HEK293 (cell line): Measurements from ENCODE around the gene GRM3.

ENCODE experiments used
- CTCF ChIA-PET: fragments of 350-600 bp; formaldehyde crosslinking; extraction: SDS; loops from one replicate; lab custom pipeline; 2021; ENCODE audit warnings: antibody characterized with exemption; lab: Yijun Ruan, JAX
- POLR2A ChIA-PET: fragments of 300-600 bp; formaldehyde crosslinking; extraction: SDS; loops from one replicate; lab custom pipeline; 2020; ENCODE audit warnings: antibody characterized with exemption, inconsistent platforms; lab: Yijun Ruan, JAX
- H3K27ac ChIP-seq: fragments of 200-500 bp; sonication (Bioruptor generic); 2 replicates; pipeline ENCODE4 v1.5.1; 2014; ENCODE audit warnings: low read depth, low read length, control low read depth, inconsistent platforms; ENCODE audit errors: extremely low read depth
- H3K36me3 ChIP-seq, 2 experiments: fragments of 200-500 bp in 1 of 2; sonication (Bioruptor generic) in 1 of 2; 1 replicate in 1 of 2; 2 replicates in 1 of 2; pipeline ENCODE4 v1.5.1; 2014 to 2017; ENCODE audit warnings: inconsistent platforms in 2 of 2, low read length in 2 of 2; ENCODE audit not compliant: control insufficient read depth in 2 of 2, insufficient read depth in 1 of 2
- H3K4me1 ChIP-seq: fragments of 200-500 bp; sonication (Bioruptor generic); 2 replicates; pipeline ENCODE4 v1.5.1; 2014; ENCODE audit warnings: mild to moderate bottlenecking, low read length, inconsistent platforms; ENCODE audit not compliant: control insufficient read depth, insufficient read depth
- H3K4me3 ChIP-seq: 2 replicates; pipeline ENCODE4 v1.5.1; 2011; ENCODE audit warnings: low read depth, mild to moderate bottlenecking, control low read depth, low read length, moderate library complexity
- H3K9me3 ChIP-seq: fragments of 200-500 bp; sonication (Bioruptor generic); 2 replicates; pipeline ENCODE4 v1.5.1; 2014; ENCODE audit warnings: low read depth, low read length, inconsistent platforms; ENCODE audit not compliant: control insufficient read depth, insufficient read depth
- CTCF ChIP-seq: fragments of 450-650 bp; formaldehyde crosslinking; IDR thresholded peaks from 2 replicates; pipeline ENCODE4 v1.5.1; 2016; ENCODE audit warnings: missing biosample characterization, missing genetic modification characterization
- GLI4 ChIP-seq: fragments of 450-650 bp; formaldehyde crosslinking; IDR thresholded peaks from 2 replicates; pipeline ENCODE4 v1.5.1; 2016; ENCODE audit warnings: missing biosample characterization, missing genetic modification characterization
- KLF10 ChIP-seq: fragments of 450-650 bp; IDR thresholded peaks from 2 replicates; pipeline ENCODE4 v1.5.1; 2018; ENCODE audit warnings: missing biosample characterization, mild to moderate bottlenecking, missing genetic modification characterization
- MYNN ChIP-seq: fragments of 450-650 bp; formaldehyde crosslinking; IDR thresholded peaks from 2 replicates; pipeline ENCODE4 v1.5.1; 2016; ENCODE audit warnings: missing biosample characterization, missing genetic modification characterization, borderline replicate concordance
- PATZ1 ChIP-seq: fragments of 450-650 bp; formaldehyde crosslinking; IDR thresholded peaks from 2 replicates; pipeline ENCODE4 v1.5.1; 2016; ENCODE audit warnings: missing biosample characterization, missing genetic modification characterization
- SCRT2 ChIP-seq: fragments of 450-650 bp; formaldehyde crosslinking; IDR thresholded peaks from 2 replicates; pipeline ENCODE4 v1.5.1; 2016; ENCODE audit warnings: missing biosample characterization, missing genetic modification characterization
- ZBTB8A ChIP-seq: fragments of 450-650 bp; formaldehyde crosslinking; IDR thresholded peaks from 2 replicates; pipeline ENCODE4 v1.5.1; 2016; ENCODE audit warnings: missing biosample characterization, missing genetic modification characterization
- ZFP41 ChIP-seq: fragments of 450-650 bp; formaldehyde crosslinking; IDR thresholded peaks from 2 replicates; pipeline ENCODE4 v1.5.1; 2016; ENCODE audit warnings: missing biosample characterization, missing genetic modification characterization, borderline replicate concordance
- ZNF202 ChIP-seq: fragments of 450-650 bp; formaldehyde crosslinking; IDR thresholded peaks from 2 replicates; pipeline ENCODE4 v1.5.1; 2016; ENCODE audit warnings: missing biosample characterization, missing genetic modification characterization, borderline replicate concordance
- ZNF211 ChIP-seq: fragments of 450-650 bp; formaldehyde crosslinking; IDR thresholded peaks from 2 replicates; pipeline ENCODE4 v1.5.1; 2016; ENCODE audit warnings: low read depth, missing biosample characterization, missing genetic modification characterization
- ZNF223 ChIP-seq: fragments of 450-650 bp; formaldehyde crosslinking; IDR thresholded peaks from 2 replicates; pipeline ENCODE4 v1.5.1; 2016; ENCODE audit warnings: missing biosample characterization, missing genetic modification characterization
- ZNF292 ChIP-seq: fragments of 450-650 bp; formaldehyde crosslinking; IDR thresholded peaks from 2 replicates; pipeline ENCODE4 v1.5.1; 2016; ENCODE audit warnings: low read depth, missing biosample characterization, missing genetic modification characterization, borderline replicate concordance
- ZNF341 ChIP-seq: fragments of 450-650 bp; formaldehyde crosslinking; IDR thresholded peaks from 2 replicates; pipeline ENCODE4; 2016; ENCODE audit warnings: low read depth, missing biosample characterization, missing genetic modification characterization
- ZNF48 ChIP-seq: fragments of 450-650 bp; formaldehyde crosslinking; IDR thresholded peaks from 2 replicates; pipeline ENCODE4 v1.5.1; 2016; ENCODE audit warnings: missing biosample characterization, missing genetic modification characterization
- ZNF558 ChIP-seq: fragments of 450-650 bp; formaldehyde crosslinking; IDR thresholded peaks from 2 replicates; pipeline ENCODE4 v1.5.1; 2016; ENCODE audit warnings: missing biosample characterization, missing genetic modification characterization
- ZNF571 ChIP-seq: fragments of 450-650 bp; formaldehyde crosslinking; IDR thresholded peaks from 2 replicates; pipeline ENCODE4 v1.5.0; 2017; ENCODE audit warnings: missing biosample characterization, missing genetic modification characterization
- ZNF621 ChIP-seq: fragments of 450-650 bp; formaldehyde crosslinking; IDR thresholded peaks from 2 replicates; pipeline ENCODE4 v1.5.1; 2017; ENCODE audit warnings: missing biosample characterization, missing genetic modification characterization
- ZNF664 ChIP-seq: fragments of 450-650 bp; formaldehyde crosslinking; IDR thresholded peaks from 2 replicates; pipeline ENCODE4 v1.5.1; 2016; ENCODE audit warnings: missing biosample characterization, missing genetic modification characterization
- ZNF777 ChIP-seq: fragments of 450-650 bp; formaldehyde crosslinking; IDR thresholded peaks from 2 replicates; pipeline ENCODE4 v1.5.1; 2017; ENCODE audit warnings: missing biosample characterization, missing genetic modification characterization, borderline replicate concordance
- ZNF791 ChIP-seq: fragments of 450-650 bp; formaldehyde crosslinking; IDR thresholded peaks from 2 replicates; pipeline ENCODE4 v1.5.1; 2016; ENCODE audit warnings: missing biosample characterization, missing genetic modification characterization
- TF ChIP-seq, protein P1 (sequence below): fragments of 450-650 bp; formaldehyde crosslinking; conservative IDR thresholded peaks from 2 replicates; pipeline ENCODE4 v1.5.1; 2016; ENCODE audit warnings: low read depth, missing biosample characterization, missing genetic modification characterization
- TF ChIP-seq, protein P2 (sequence below): fragments of 450-650 bp; formaldehyde crosslinking; IDR thresholded peaks from 2 replicates; pipeline ENCODE4 v1.5.1; 2016; ENCODE audit warnings: missing biosample characterization, missing genetic modification characterization

Gene GRM3

GRCh38 chr7:86792260-86792659 is 148.6 kb downstream of the GRM3 start:
- H3K4me1 ChIP-seq = no peaks in the 10 kb centered on the region
- H3K27ac ChIP-seq = no peak overlapping the region
- POLR2A ChIA-PET = no interaction called here
- H3K4me3 ChIP-seq = no peak overlapping the region
- no peak for TF ChIP-seq ZNF202 (tag by site-specific recombination)
- no peak for TF ChIP-seq ZFP41 (tag by site-specific recombination)
- TF ChIP-seq, protein P1, sequence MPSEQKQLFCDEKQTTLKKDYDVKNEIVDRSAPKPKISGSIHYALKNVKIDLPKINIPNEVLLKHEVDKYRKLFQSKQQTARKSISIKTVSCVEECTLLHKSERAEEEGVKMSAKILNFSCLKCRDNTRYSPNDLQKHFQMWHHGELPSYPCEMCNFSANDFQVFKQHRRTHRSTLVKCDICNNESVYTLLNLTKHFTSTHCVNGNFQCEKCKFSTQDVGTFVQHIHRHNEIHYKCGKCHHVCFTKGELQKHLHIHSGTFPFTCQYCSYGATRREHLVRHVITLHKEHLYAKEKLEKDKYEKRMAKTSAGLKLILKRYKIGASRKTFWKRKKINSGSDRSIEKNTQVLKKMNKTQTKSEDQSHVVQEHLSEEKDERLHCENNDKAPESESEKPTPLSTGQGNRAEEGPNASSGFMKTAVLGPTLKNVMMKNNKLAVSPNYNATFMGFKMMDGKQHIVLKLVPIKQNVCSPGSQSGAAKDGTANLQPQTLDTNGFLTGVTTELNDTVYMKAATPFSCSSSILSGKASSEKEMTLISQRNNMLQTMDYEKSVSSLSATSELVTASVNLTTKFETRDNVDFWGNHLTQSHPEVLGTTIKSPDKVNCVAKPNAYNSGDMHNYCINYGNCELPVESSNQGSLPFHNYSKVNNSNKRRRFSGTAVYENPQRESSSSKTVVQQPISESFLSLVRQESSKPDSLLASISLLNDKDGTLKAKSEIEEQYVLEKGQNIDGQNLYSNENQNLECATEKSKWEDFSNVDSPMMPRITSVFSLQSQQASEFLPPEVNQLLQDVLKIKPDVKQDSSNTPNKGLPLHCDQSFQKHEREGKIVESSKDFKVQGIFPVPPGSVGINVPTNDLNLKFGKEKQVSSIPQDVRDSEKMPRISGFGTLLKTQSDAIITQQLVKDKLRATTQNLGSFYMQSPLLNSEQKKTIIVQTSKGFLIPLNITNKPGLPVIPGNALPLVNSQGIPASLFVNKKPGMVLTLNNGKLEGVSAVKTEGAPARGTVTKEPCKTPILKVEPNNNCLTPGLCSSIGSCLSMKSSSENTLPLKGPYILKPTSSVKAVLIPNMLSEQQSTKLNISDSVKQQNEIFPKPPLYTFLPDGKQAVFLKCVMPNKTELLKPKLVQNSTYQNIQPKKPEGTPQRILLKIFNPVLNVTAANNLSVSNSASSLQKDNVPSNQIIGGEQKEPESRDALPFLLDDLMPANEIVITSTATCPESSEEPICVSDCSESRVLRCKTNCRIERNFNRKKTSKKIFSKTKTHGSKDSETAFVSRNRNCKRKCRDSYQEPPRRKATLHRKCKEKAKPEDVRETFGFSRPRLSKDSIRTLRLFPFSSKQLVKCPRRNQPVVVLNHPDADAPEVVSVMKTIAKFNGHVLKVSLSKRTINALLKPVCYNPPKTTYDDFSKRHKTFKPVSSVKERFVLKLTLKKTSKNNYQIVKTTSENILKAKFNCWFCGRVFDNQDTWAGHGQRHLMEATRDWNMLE (tag by site-specific recombination) = no peak
- no peak for TF ChIP-seq KLF10 (tag by site-specific recombination)
- no peak for TF ChIP-seq SCRT2
- TF ChIP-seq, protein P2, sequence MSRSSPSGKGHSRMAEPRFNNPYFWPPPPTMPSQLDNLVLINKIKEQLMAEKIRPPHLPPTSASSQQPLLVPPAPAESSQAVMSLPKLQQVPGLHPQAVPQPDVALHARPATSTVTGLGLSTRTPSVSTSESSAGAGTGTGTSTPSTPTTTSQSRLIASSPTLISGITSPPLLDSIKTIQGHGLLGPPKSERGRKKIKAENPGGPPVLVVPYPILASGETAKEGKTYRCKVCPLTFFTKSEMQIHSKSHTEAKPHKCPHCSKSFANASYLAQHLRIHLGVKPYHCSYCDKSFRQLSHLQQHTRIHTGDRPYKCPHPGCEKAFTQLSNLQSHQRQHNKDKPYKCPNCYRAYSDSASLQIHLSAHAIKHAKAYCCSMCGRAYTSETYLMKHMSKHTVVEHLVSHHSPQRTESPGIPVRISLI (tag by site-specific recombination) = no peak
- TF ChIP-seq ZBTB8A (tag by site-specific recombination) = no peak
- TF ChIP-seq PATZ1 (tag by site-specific recombination) = no peak
- TF ChIP-seq ZNF791 (tag by site-specific recombination) = no peak
- TF ChIP-seq, all 188 proteins: peak for 0
- CTCF ChIA-PET = no interaction called here
- Histone ChIP-seq H3K9me3 (no peaks in the 10 kb centered on the region), H3K36me3 (no peaks in the 10 kb centered on the region)

DNA sequence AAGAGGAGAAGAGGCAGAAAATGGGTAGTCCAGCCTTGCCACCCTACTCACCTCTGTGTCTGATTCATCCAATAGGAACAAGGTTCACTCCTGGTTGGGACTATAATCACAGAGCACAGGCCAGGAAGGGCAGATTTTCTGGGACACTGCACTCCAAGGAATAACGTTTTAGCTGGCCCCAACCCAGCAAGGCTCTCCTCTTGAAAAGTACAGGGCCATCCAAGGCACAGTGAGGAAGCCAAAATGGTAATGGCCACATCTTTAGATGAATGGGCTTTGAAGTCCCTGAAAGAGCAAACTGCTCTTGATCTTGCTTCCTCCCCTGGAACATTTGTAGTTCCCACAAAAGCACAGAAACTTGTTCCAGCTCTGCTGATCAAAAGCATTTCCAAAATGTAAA is 149.4 kb downstream of the GRM3 start:
- H3K9me3 ChIP-seq = no peaks in the 10 kb centered on the region
- CTCF ChIA-PET = no interaction called here
- H3K36me3 ChIP-seq = no peaks in the 10 kb centered on the region
- H3K27ac ChIP-seq = no peak overlapping the region
- POLR2A ChIA-PET = no interaction called here
- TF ChIP-seq ZNF48 (tag by site-specific recombination) (no peak), ZNF223 (no peak), ZNF791 (tag by site-specific recombination) (no peak), ZNF292 (tag by site-specific recombination) (no peak)
- no peaks in the 10 kb centered on the region for H3K4me1 ChIP-seq
- H3K4me3 ChIP-seq = no peak overlapping the region

- no peaks in the 10 kb centered on the region for H3K9me3 ChIP-seq
- POLR2A ChIA-PET = no interaction called here
- H3K4me1 ChIP-seq = no peaks in the 10 kb centered on the region
- CTCF ChIA-PET = interaction anchor here (0.6 to 8.1 kb wide), 26 partner anchors 9 to 1611 kb away, joined by 3 to 86 read pairs (median 3); no protein-coding TSS in a partner anchor
- H3K4me3 ChIP-seq = no peak overlapping the region
- no peak overlapping the region for H3K27ac ChIP-seq
- no peaks in the 10 kb centered on the region for H3K36me3 ChIP-seq
- TF ChIP-seq ZNF571 (tag by site-specific recombination) (no peak), ZNF664 (tag by site-specific recombination) (no peak), ZNF341 (tag by site-specific recombination) (no peak), GLI4 (tag by site-specific recombination) (no peak), ZNF777 (no peak), ZNF211 (tag by site-specific recombination) (no peak), ZNF621 (tag by site-specific recombination) (no peak), MYNN (no peak), ZNF558 (tag by site-specific recombination) (no peak), CTCF (peak; percentile 23; the same call in 1 of the 2 replicates)
Measured at GRCh38 chr7:86814661-86815379, 171.1 kb downstream of the GRM3 start.
